Stimulated activated naive B cell treated with anti-CD40 and anti-IgM and Interleukin-4, amounts not matched to agents 10 μg/mL and 1 μg/mL and 100 μg/mL, for 72 hours (primary cell): ENCODE measurements around the gene SAP30BP.
A peak's percentile ranks its signal among the peaks of the same experiment; 100 is the strongest.

Experiments used
- ATAC-seq, 2 donors: fragments of 150-1000 bp; cut with Tn5 transposase; replicated peaks; 2 replicates each; pipeline ENCODE4 v1.10.0; 2021; ENCODE audit warnings: moderate library complexity in 1 of 2
- DNase-seq: peaks from one replicate; pipeline ENCODE4 v3.0.0; 2021
- H3K27ac Mint-ChIP-seq: one replicate; pipeline ENCODE4 v1.8.0; 2022; ENCODE audit warnings: mild to moderate bottlenecking, mixed read lengths
- H3K27me3 Mint-ChIP-seq, 2 donors: one replicate each; pipeline ENCODE4 v1.8.0; 2022; ENCODE audit warnings: mixed read lengths in 2 of 2
- H3K36me3 Mint-ChIP-seq, 2 donors: one replicate each; pipeline ENCODE4 v1.8.0; 2022; ENCODE audit warnings: mixed read lengths in 2 of 2, mild to moderate bottlenecking in 1 of 2
- H3K4me1 Mint-ChIP-seq, 2 donors: one replicate each; pipeline ENCODE4 v1.8.0; 2022; ENCODE audit warnings: mixed read lengths in 2 of 2, mild to moderate bottlenecking in 1 of 2
- H3K4me3 Mint-ChIP-seq, 2 donors: one replicate each; pipeline ENCODE4 v1.8.0; 2022; ENCODE audit warnings: mild to moderate bottlenecking in 2 of 2, mixed read lengths in 2 of 2, moderate library complexity in 1 of 2
- H3K9me3 Mint-ChIP-seq, 2 donors: one replicate each; pipeline ENCODE4 v1.8.0; 2022; ENCODE audit warnings: mixed read lengths in 2 of 2, mild to moderate bottlenecking in 1 of 2

Gene SAP30BP

GRCh38 chr17:75647921-75648320 is 19.2 kb upstream of the SAP30BP start:
- H3K9me3 Mint-ChIP-seq: no peaks in the 10 kb centered on the region
- no peaks in the 10 kb centered on the region for H3K27me3 Mint-ChIP-seq
- peaks cover 43 to 51% of the 10 kb centered on the region in 2 donors for H3K36me3 Mint-ChIP-seq
- DNase-seq (no peak), ATAC-seq (no peak)
- H3K27ac Mint-ChIP-seq: no peak overlapping the region
- no peak overlapping the region for H3K4me3 Mint-ChIP-seq
- H3K4me1 Mint-ChIP-seq: peaks cover 14 to 22% of the 10 kb centered on the region in 2 donors

- H3K4me1 Mint-ChIP-seq: peaks cover 15 to 28% of the 10 kb centered on the region in 2 donors
- no peak for DNase-seq
- peaks cover 48 to 61% of the 10 kb centered on the region in 2 donors for H3K36me3 Mint-ChIP-seq
- no peak overlapping the region for H3K4me3 Mint-ChIP-seq
- no peak overlapping the region for H3K27ac Mint-ChIP-seq
- H3K27me3 Mint-ChIP-seq: no peaks in the 10 kb centered on the region
- ATAC-seq: no peak
- H3K9me3 Mint-ChIP-seq: no peaks in the 10 kb centered on the region
Measured at GRCh38 chr17:75649687-75650086, 17.5 kb upstream of the SAP30BP start.

GRCh38 chr17:75650874-75651273 is 16.3 kb upstream of the SAP30BP start:
- no peak overlapping the region for H3K27ac Mint-ChIP-seq
- H3K4me1 Mint-ChIP-seq: peaks cover 12 to 22% of the 10 kb centered on the region in 2 donors
- no peaks in the 10 kb centered on the region for H3K27me3 Mint-ChIP-seq
- H3K9me3 Mint-ChIP-seq: no peaks in the 10 kb centered on the region
- H3K36me3 Mint-ChIP-seq: peaks cover 48 to 57% of the 10 kb centered on the region in 2 donors
- no peak overlapping the region for H3K4me3 Mint-ChIP-seq
- DNase-seq (no peak), ATAC-seq (no peak)

GRCh38 chr17:75652341-75652740 is 14.8 kb upstream of the SAP30BP start:
- H3K4me1 Mint-ChIP-seq: peaks cover 4 to 11% of the 10 kb centered on the region in 2 donors
- H3K27me3 Mint-ChIP-seq: no peaks in the 10 kb centered on the region
- no peak overlapping the region for H3K4me3 Mint-ChIP-seq
- DNase-seq (no peak), ATAC-seq (no peak)
- H3K9me3 Mint-ChIP-seq: no peaks in the 10 kb centered on the region
- H3K36me3 Mint-ChIP-seq: peaks cover 48 to 61% of the 10 kb centered on the region in 2 donors
- H3K27ac Mint-ChIP-seq: no peak overlapping the region

GRCh38 chr17:75652934-75653549 is 14.1 kb upstream of the SAP30BP start:
- H3K27me3 Mint-ChIP-seq: no peaks in the 10 kb centered on the region
- ATAC-seq (peak; percentile 67 to 69), DNase-seq (no peak)
- H3K27ac Mint-ChIP-seq: peak overlapping the region; percentile 77
- no peaks in the 10 kb centered on the region for H3K9me3 Mint-ChIP-seq
- no peak overlapping the region for H3K4me3 Mint-ChIP-seq
- H3K4me1 Mint-ChIP-seq: peaks cover 4 to 11% of the 10 kb centered on the region in 2 donors
- peaks cover 44 to 56% of the 10 kb centered on the region in 2 donors for H3K36me3 Mint-ChIP-seq

- Mint-ChIP-seq H3K4me1 (peaks cover 4 to 11% of the 10 kb centered on the region in 2 donors), H3K27me3 (no peaks in the 10 kb centered on the region), H3K36me3 (peaks cover 35 to 48% of the 10 kb centered on the region in 2 donors), H3K9me3 (no peaks in the 10 kb centered on the region), H3K4me3 (no peak overlapping the region), H3K27ac (no peak overlapping the region)
- no peak for DNase-seq
- ATAC-seq: no peak
Measured at GRCh38 chr17:75654176-75654575, 13.0 kb upstream of the SAP30BP start.

- H3K9me3 Mint-ChIP-seq: no peaks in the 10 kb centered on the region
- H3K4me1 Mint-ChIP-seq: peaks cover 9 to 24% of the 10 kb centered on the region in 2 donors
- no peak overlapping the region for H3K4me3 Mint-ChIP-seq
Measured at GRCh38 chr17:75658237-75658636, 8.9 kb upstream of the SAP30BP start.

GRCh38 chr17:75661531-75661930 is 5.6 kb upstream of the SAP30BP start:
- no peak for DNase-seq
- Mint-ChIP-seq H3K4me1 (peaks cover 22 to 44% of the 10 kb centered on the region in 2 donors), H3K27ac (no peak overlapping the region), H3K9me3 (peaks cover 0 to 3% of the 10 kb centered on the region in 2 donors), H3K27me3 (no peaks in the 10 kb centered on the region), H3K36me3 (peaks cover 26 to 38% of the 10 kb centered on the region in 2 donors), H3K4me3 (peak overlapping the region in 1 of 2 donors; percentile 30)
- ATAC-seq: no peak

More at GRCh38 chr17:75658237-75658636, 8.9 kb upstream of the SAP30BP start:
- ATAC-seq (no peak), DNase-seq (no peak)
- peak overlapping the region; percentile 34 for H3K27ac Mint-ChIP-seq
- no peaks in the 10 kb centered on the region for H3K27me3 Mint-ChIP-seq
- H3K36me3 Mint-ChIP-seq: peaks cover 24 to 34% of the 10 kb centered on the region in 2 donors

GRCh38 chr17:75662511-75662910 is 4.6 kb upstream of the SAP30BP start:
- peaks cover 0 to 3% of the 10 kb centered on the region in 2 donors for H3K9me3 Mint-ChIP-seq
- peaks cover 21 to 32% of the 10 kb centered on the region in 2 donors for H3K36me3 Mint-ChIP-seq
- no peak for ATAC-seq
- H3K27ac Mint-ChIP-seq: no peak overlapping the region
- DNase-seq: no peak
- H3K4me3 Mint-ChIP-seq: no peak overlapping the region
- H3K4me1 Mint-ChIP-seq: peaks cover 22 to 44% of the 10 kb centered on the region in 2 donors
- no peaks in the 10 kb centered on the region for H3K27me3 Mint-ChIP-seq

- Mint-ChIP-seq H3K36me3 (peaks cover 21 to 32% of the 10 kb centered on the region in 2 donors), H3K27me3 (no peaks in the 10 kb centered on the region), H3K4me3 (peak overlapping the region; percentile 40 to 70), H3K27ac (peak overlapping the region; percentile 90), H3K4me1 (peaks cover 26 to 50% of the 10 kb centered on the region in 2 donors), H3K9me3 (peaks cover 0 to 3% of the 10 kb centered on the region in 2 donors)
- DNase-seq (peak; percentile 70), ATAC-seq (peak; percentile 90 to 91)
Measured at GRCh38 chr17:75664099-75664549, 3.0 kb upstream of the SAP30BP start.

- no peak for ATAC-seq
- Mint-ChIP-seq H3K4me3 (peak overlapping the region; percentile 70 to 71), H3K27me3 (no peaks in the 10 kb centered on the region), H3K36me3 (peaks cover 24 to 30% of the 10 kb centered on the region in 2 donors), H3K4me1 (peaks cover 31 to 52% of the 10 kb centered on the region in 2 donors), H3K27ac (peak overlapping the region; percentile 76), H3K9me3 (peaks cover 0 to 3% of the 10 kb centered on the region in 2 donors)
- DNase-seq: no peak
Measured at GRCh38 chr17:75665981-75666380, 1.2 kb upstream of the SAP30BP start.

GRCh38 chr17:75667825-75668224 is 687 bp downstream of the SAP30BP start:
- H3K27ac Mint-ChIP-seq: no peak overlapping the region
- H3K9me3 Mint-ChIP-seq: peaks cover 0 to 3% of the 10 kb centered on the region in 2 donors
- H3K4me3 Mint-ChIP-seq: no peak overlapping the region
- H3K4me1 Mint-ChIP-seq: peaks cover 22 to 41% of the 10 kb centered on the region in 2 donors
- ATAC-seq: no peak
- DNase-seq: no peak
- H3K36me3 Mint-ChIP-seq: peaks cover 20 to 36% of the 10 kb centered on the region in 2 donors
- no peaks in the 10 kb centered on the region for H3K27me3 Mint-ChIP-seq

GRCh38 chr17:75668489-75668888 is 1.4 kb downstream of the SAP30BP start:
- ATAC-seq (no peak), DNase-seq (no peak)
- Mint-ChIP-seq H3K27ac (peak overlapping the region; percentile 22), H3K9me3 (peaks cover 0 to 3% of the 10 kb centered on the region in 2 donors), H3K36me3 (peaks cover 24 to 43% of the 10 kb centered on the region in 2 donors), H3K4me1 (peaks cover 23 to 41% of the 10 kb centered on the region in 2 donors), H3K27me3 (no peaks in the 10 kb centered on the region), H3K4me3 (no peak overlapping the region)

GRCh38 chr17:75670868-75671267 is 3.7 kb downstream of the SAP30BP start:
- Mint-ChIP-seq H3K36me3 (peaks cover 18 to 40% of the 10 kb centered on the region in 2 donors), H3K27ac (no peak overlapping the region)
- no peak for ATAC-seq

GRCh38 chr17:75672011-75672410 is 4.9 kb downstream of the SAP30BP start:
- H3K4me3 Mint-ChIP-seq: no peak overlapping the region
- ATAC-seq (no peak), DNase-seq (no peak)
- peaks cover 11 to 26% of the 10 kb centered on the region in 2 donors for H3K4me1 Mint-ChIP-seq
- H3K27me3 Mint-ChIP-seq: no peaks in the 10 kb centered on the region
- no peak overlapping the region for H3K27ac Mint-ChIP-seq
- H3K36me3 Mint-ChIP-seq: peaks cover 18 to 43% of the 10 kb centered on the region in 2 donors
- H3K9me3 Mint-ChIP-seq: no peaks in the 10 kb centered on the region

More at GRCh38 chr17:75670868-75671267, 3.7 kb downstream of the SAP30BP start:
- H3K9me3 Mint-ChIP-seq: no peaks in the 10 kb centered on the region
- no peak overlapping the region for H3K4me3 Mint-ChIP-seq
- H3K4me1 Mint-ChIP-seq: peaks cover 14 to 32% of the 10 kb centered on the region in 2 donors
- no peaks in the 10 kb centered on the region for H3K27me3 Mint-ChIP-seq
- DNase-seq: no peak
